Activated T-helper 17 cell treated with anti-CD3 and anti-CD28 coated beads, Interleukin-2, amount 50 U/mL, for 72 hours (primary cell): ENCODE measurements around the gene TAS2R46. TPM values are rescaled to one million over a fixed set of nuclear protein-coding genes. Genes with fewer than 3 reads are reported as not detected.
"Not testable (repeated sequence)": the region's sequence is repeated elsewhere in the genome, so short reads cannot be mapped to it uniquely, and the experiment has no call there.

ENCODE experiments used
- ATAC-seq: fragments of 150-1000 bp; cut with Tn5 transposase; replicated peaks from 2 replicates; pipeline ENCODE4 v1.10.0; 2021; ENCODE audit warnings: mild to moderate bottlenecking, moderate library complexity
- H3K27ac Mint-ChIP-seq: one replicate; pipeline ENCODE4 v1.8.0; 2022; ENCODE audit warnings: mixed read lengths
- H3K27me3 Mint-ChIP-seq: one replicate; pipeline ENCODE4 v1.8.0; 2022; ENCODE audit warnings: mixed read lengths
- H3K36me3 Mint-ChIP-seq: one replicate; pipeline ENCODE4 v1.8.0; 2022; ENCODE audit warnings: low read depth, mild to moderate bottlenecking, mixed read lengths
- H3K4me1 Mint-ChIP-seq: one replicate; pipeline ENCODE4 v1.8.0; 2022; ENCODE audit warnings: mixed read lengths
- H3K4me3 Mint-ChIP-seq: one replicate; pipeline ENCODE4 v1.8.0; 2022; ENCODE audit warnings: mild to moderate bottlenecking, mixed read lengths
- H3K9me3 Mint-ChIP-seq: one replicate; pipeline ENCODE4 v1.8.0; 2022; ENCODE audit warnings: mixed read lengths
- total RNA-seq, 2 donors: library from RNA; stranded (reverse); gene quantifications; one replicate each; pipeline ENCODE4 v1.2.3, GENCODE V29; 2022

The TAS2R46 gene
- total RNA-seq, 2 donors from 2014 or later = 1.8 to 3.1 TPM

- no peaks in the 10 kb centered on the region for H3K27me3 Mint-ChIP-seq
These were observed 7.8 kb upstream of the TAS2R46 start for GRCh38 chr12:11069854-11070365.

GRCh38 chr12:11067514-11067913 lies 5.4 kb upstream of the TAS2R46 start:
- ATAC-seq = no peak
- no peak overlapping the region for H3K4me3 Mint-ChIP-seq
- H3K36me3 Mint-ChIP-seq = peaks cover 4% of the 10 kb centered on the region
- H3K27me3 Mint-ChIP-seq = no peaks in the 10 kb centered on the region
- H3K4me1 Mint-ChIP-seq = no peaks in the 10 kb centered on the region
- no peak overlapping the region for H3K27ac Mint-ChIP-seq
- no peaks in the 10 kb centered on the region for H3K9me3 Mint-ChIP-seq

More at GRCh38 chr12:11069854-11070365, 7.8 kb upstream of the TAS2R46 start:
- no peak overlapping the region for H3K4me3 Mint-ChIP-seq
- peaks cover 18% of the 10 kb centered on the region for H3K36me3 Mint-ChIP-seq
- H3K9me3 Mint-ChIP-seq = no peaks in the 10 kb centered on the region
- no peak overlapping the region for H3K27ac Mint-ChIP-seq
- no peak for ATAC-seq
- peaks cover 10% of the 10 kb centered on the region for H3K4me1 Mint-ChIP-seq

- Mint-ChIP-seq H3K4me1 (peaks cover 4% of the 10 kb centered on the region), H3K4me3 (no peak overlapping the region), H3K36me3 (no peaks in the 10 kb centered on the region), H3K9me3 (no peaks in the 10 kb centered on the region), H3K27ac (no peak overlapping the region), H3K27me3 (no peaks in the 10 kb centered on the region)
- ATAC-seq = peak; percentile 77
These were observed 2.3 kb downstream of the TAS2R46 start for GRCh38 chr12:11059784-11060183.

- Mint-ChIP-seq H3K27me3 (no peaks in the 10 kb centered on the region), H3K4me1 (peaks cover 4% of the 10 kb centered on the region), H3K36me3 (no peaks in the 10 kb centered on the region), H3K4me3 (no peak overlapping the region), H3K9me3 (no peaks in the 10 kb centered on the region), H3K27ac (no peak overlapping the region)
- ATAC-seq = no peak
These were observed 3.1 kb downstream of the TAS2R46 start for GRCh38 chr12:11059041-11059440.

- peaks cover 5% of the 10 kb centered on the region for H3K9me3 Mint-ChIP-seq
- no peaks in the 10 kb centered on the region for H3K27me3 Mint-ChIP-seq
- no peak overlapping the region for H3K4me3 Mint-ChIP-seq
- no peaks in the 10 kb centered on the region for H3K4me1 Mint-ChIP-seq
- H3K36me3 Mint-ChIP-seq = peaks cover 10% of the 10 kb centered on the region
- H3K27ac Mint-ChIP-seq = no peak overlapping the region
- ATAC-seq = no peak
These were observed 6.8 kb downstream of the TAS2R46 start for GRCh38 chr12:11055306-11055705.

- ATAC-seq, H3K27me3 Mint-ChIP-seq, H3K4me3 Mint-ChIP-seq, H3K4me1 Mint-ChIP-seq, H3K9me3 Mint-ChIP-seq, H3K27ac Mint-ChIP-seq: not testable (repeated sequence)
- peaks cover 47% of the 10 kb centered on the region for H3K36me3 Mint-ChIP-seq
These were observed 12.1 kb downstream of the TAS2R46 start for GRCh38 chr12:11049806-11050531.

GRCh38 chr12:11041366-11041765 lies 20.7 kb downstream of the TAS2R46 start:
- not testable (repeated sequence) for ATAC-seq, H3K27ac Mint-ChIP-seq, H3K4me3 Mint-ChIP-seq, H3K27me3 Mint-ChIP-seq, H3K4me1 Mint-ChIP-seq, H3K9me3 Mint-ChIP-seq
- H3K36me3 Mint-ChIP-seq = peaks cover 64% of the 10 kb centered on the region

GRCh38 chr12:11040162-11040561 lies 21.9 kb downstream of the TAS2R46 start:
- peaks cover 2% of the 10 kb centered on the region for H3K9me3 Mint-ChIP-seq
- no peak overlapping the region for H3K27ac Mint-ChIP-seq
- H3K4me3 Mint-ChIP-seq = no peak overlapping the region
- peaks cover 9% of the 10 kb centered on the region for H3K4me1 Mint-ChIP-seq
- H3K27me3 Mint-ChIP-seq = no peaks in the 10 kb centered on the region
- peaks cover 68% of the 10 kb centered on the region for H3K36me3 Mint-ChIP-seq
- ATAC-seq = no peak

- H3K4me1 Mint-ChIP-seq = peaks cover 5% of the 10 kb centered on the region
- no peaks in the 10 kb centered on the region for H3K27me3 Mint-ChIP-seq
- no peak overlapping the region for H3K4me3 Mint-ChIP-seq
- no peak for ATAC-seq
- H3K36me3 Mint-ChIP-seq = peaks cover 61% of the 10 kb centered on the region
- H3K9me3 Mint-ChIP-seq = peaks cover 4% of the 10 kb centered on the region
- H3K27ac Mint-ChIP-seq = no peak overlapping the region
These were observed 22.9 kb downstream of the TAS2R46 start for GRCh38 chr12:11039171-11039570.

GRCh38 chr12:11033959-11034358 lies 28.1 kb downstream of the TAS2R46 start:
- H3K36me3 Mint-ChIP-seq = peaks cover 43% of the 10 kb centered on the region
- H3K4me3 Mint-ChIP-seq, H3K4me1 Mint-ChIP-seq, H3K9me3 Mint-ChIP-seq, H3K27ac Mint-ChIP-seq, H3K27me3 Mint-ChIP-seq: not testable (repeated sequence)
- ATAC-seq = peak; percentile 92

- Mint-ChIP-seq H3K27me3 (no peaks in the 10 kb centered on the region), H3K4me3 (no peak within 1 kb of the TSS), H3K27ac (no peak within 1 kb of the TSS), H3K9me3 (peaks cover 4% of the 10 kb centered on the region), H3K36me3 (peaks cover 53% of the 10 kb centered on the region), H3K4me1 (no peaks in the 10 kb centered on the region)
- no peak for ATAC-seq
These were observed 30.8 kb downstream of the TAS2R46 start, which contains the start of gene TAS2R31 for GRCh38 chr12:11031307-11031706. TSS of gene TAS2R31 (minus strand) at chr12:11031407. CDS start at chr12:11031335, 72 bp downstream.

GRCh38 chr12:11026118-11026517 lies 36.0 kb downstream of the TAS2R46 start:
- no peak overlapping the region for H3K27ac Mint-ChIP-seq
- no peaks in the 10 kb centered on the region for H3K27me3 Mint-ChIP-seq
- H3K9me3 Mint-ChIP-seq = no peaks in the 10 kb centered on the region
- H3K36me3 Mint-ChIP-seq = peaks cover 28% of the 10 kb centered on the region
- H3K4me3 Mint-ChIP-seq = no peak overlapping the region
- ATAC-seq = no peak
- H3K4me1 Mint-ChIP-seq = no peaks in the 10 kb centered on the region

- Mint-ChIP-seq H3K4me3 (no peak overlapping the region), H3K36me3 (peaks cover 23% of the 10 kb centered on the region), H3K27me3 (no peaks in the 10 kb centered on the region), H3K4me1 (no peaks in the 10 kb centered on the region), H3K27ac (no peak overlapping the region), H3K9me3 (no peaks in the 10 kb centered on the region)
- ATAC-seq = no peak
These were observed 38.7 kb downstream of the TAS2R46 start for GRCh38 chr12:11023387-11023786.

GRCh38 chr12:11022520-11022919 lies 39.6 kb downstream of the TAS2R46 start, which contains the start of gene TAS2R19:
TSS of gene TAS2R19 (minus strand) at chr12:11022620. CDS start at chr12:11022571, 49 bp downstream.
- peaks cover 23% of the 10 kb centered on the region for H3K36me3 Mint-ChIP-seq
- H3K27me3 Mint-ChIP-seq = no peaks in the 10 kb centered on the region
- H3K9me3 Mint-ChIP-seq = no peaks in the 10 kb centered on the region
- no peak for ATAC-seq
- no peaks in the 10 kb centered on the region for H3K4me1 Mint-ChIP-seq
- no peak within 1 kb of the TSS for H3K4me3 Mint-ChIP-seq
- no peak within 1 kb of the TSS for H3K27ac Mint-ChIP-seq

- H3K36me3 Mint-ChIP-seq = peaks cover 17% of the 10 kb centered on the region
- peaks cover 3% of the 10 kb centered on the region for H3K4me1 Mint-ChIP-seq
- no peak overlapping the region for H3K27ac Mint-ChIP-seq
- H3K9me3 Mint-ChIP-seq = no peaks in the 10 kb centered on the region
- no peaks in the 10 kb centered on the region for H3K27me3 Mint-ChIP-seq
- ATAC-seq = no peak
- H3K4me3 Mint-ChIP-seq = no peak overlapping the region
These were observed 45.2 kb downstream of the TAS2R46 start for GRCh38 chr12:11016937-11017336.
